Measurements from ENCODE around the gene TMOD2.
"Not testable (repeated sequence)": the region's sequence is repeated elsewhere in the genome, so short reads cannot be mapped to it uniquely, and the experiment has no call there.

Gene TMOD2

GRCh38 chr15:51781506-51781905 is 30.1 kb downstream of the TMOD2 start:
- TF ChIP-seq TAF1 (IDR thresholded peaks at IDR 0.05; ENCODE audit: low read depth, low read length) (no peak), SPI1 (IDR thresholded peaks at IDR 0.05; ENCODE audit: low read depth, low read length) (no peak), POU2F2 (IDR thresholded peaks at IDR 0.05; ENCODE audit: low read depth, low read length) (no peak), POLR2A (IDR thresholded peaks at IDR 0.05; ENCODE audit: low read depth, low read length) (no peak), PAX5 (IDR thresholded peaks at IDR 0.05; ENCODE audit: insufficient read depth, low read length, severe bottlenecking) (no peak), POLR2AphosphoS5 (IDR thresholded peaks at IDR 0.05; ENCODE audit: low read depth, low read length) (no peak)
- DNase-seq (ENCODE audit: insufficient read length, low spot score) (no peak), FAIRE-seq (no peak)

GRCh38 chr15:51782357-51782896 is 31.0 kb downstream of the TMOD2 start:
- peak; percentile 31 for FAIRE-seq
- TF ChIP-seq POLR2A (IDR thresholded peaks at IDR 0.05; ENCODE audit: low read depth, low read length) (no peak), POU2F2 (IDR thresholded peaks at IDR 0.05; ENCODE audit: low read depth, low read length) (no peak), SPI1 (IDR thresholded peaks at IDR 0.05; ENCODE audit: low read depth, low read length) (no peak)
- DNase-seq (ENCODE audit: insufficient read length, low spot score): no peak

GRCh38 chr15:51783967-51784366 is 32.6 kb downstream of the TMOD2 start:
- FAIRE-seq (no peak), DNase-seq (ENCODE audit: insufficient read length, low spot score) (no peak)
- TF ChIP-seq PAX5 (IDR thresholded peaks at IDR 0.05; ENCODE audit: insufficient read depth, low read length, severe bottlenecking) (no peak), POLR2AphosphoS5 (IDR thresholded peaks at IDR 0.05; ENCODE audit: low read depth, low read length) (no peak), SPI1 (IDR thresholded peaks at IDR 0.05; ENCODE audit: low read depth, low read length) (no peak), POU2F2 (IDR thresholded peaks at IDR 0.05; ENCODE audit: low read depth, low read length) (no peak), TAF1 (IDR thresholded peaks at IDR 0.05; ENCODE audit: low read depth, low read length) (no peak), POLR2A (IDR thresholded peaks at IDR 0.05; ENCODE audit: low read depth, low read length) (no peak)

GRCh38 chr15:51787130-51787529 is 35.7 kb downstream of the TMOD2 start:
- not testable (repeated sequence) for FAIRE-seq; DNase-seq (ENCODE audit: insufficient read length, low spot score)

- not testable (repeated sequence) for FAIRE-seq; DNase-seq (ENCODE audit: insufficient read length, low spot score)
Observed at GRCh38 chr15:51792474-51792873, 41.1 kb downstream of the TMOD2 start.

GRCh38 chr15:51793521-51794305 is 42.3 kb downstream of the TMOD2 start:
- FAIRE-seq (no peak), DNase-seq (ENCODE audit: insufficient read length, low spot score) (no peak)
- TF ChIP-seq POLR2AphosphoS5 (IDR thresholded peaks at IDR 0.05; ENCODE audit: low read depth, low read length): no peak
- no peak for TF ChIP-seq TAF1 (IDR thresholded peaks at IDR 0.05; ENCODE audit: low read depth, low read length)
- no peak for TF ChIP-seq PAX5 (IDR thresholded peaks at IDR 0.05; ENCODE audit: insufficient read depth, low read length, severe bottlenecking)
- TF ChIP-seq SPI1 (IDR thresholded peaks at IDR 0.05; ENCODE audit: low read depth, low read length): no peak
- TF ChIP-seq POU2F2 (IDR thresholded peaks at IDR 0.05; ENCODE audit: low read depth, low read length): no peak
- no peak for TF ChIP-seq POLR2A (IDR thresholded peaks at IDR 0.05; ENCODE audit: low read depth, low read length)

GRCh38 chr15:51796847-51797401 is 45.5 kb downstream of the TMOD2 start:
- no peak for TF ChIP-seq SPI1 (IDR thresholded peaks at IDR 0.05; ENCODE audit: low read depth, low read length)
- no peak for TF ChIP-seq POLR2AphosphoS5 (IDR thresholded peaks at IDR 0.05; ENCODE audit: low read depth, low read length)
- no peak for TF ChIP-seq POLR2A (IDR thresholded peaks at IDR 0.05; ENCODE audit: low read depth, low read length)
- no peak for TF ChIP-seq TAF1 (IDR thresholded peaks at IDR 0.05; ENCODE audit: low read depth, low read length)
- no peak for TF ChIP-seq PAX5 (IDR thresholded peaks at IDR 0.05; ENCODE audit: insufficient read depth, low read length, severe bottlenecking)
- no peak for TF ChIP-seq POU2F2 (IDR thresholded peaks at IDR 0.05; ENCODE audit: low read depth, low read length)
- DNase-seq (ENCODE audit: insufficient read length, low spot score) (no peak), FAIRE-seq (peak; percentile 13)

GRCh38 chr15:51798281-51798680 is 46.9 kb downstream of the TMOD2 start:
- TF ChIP-seq TAF1 (IDR thresholded peaks at IDR 0.05; ENCODE audit: low read depth, low read length): no peak
- no peak for TF ChIP-seq PAX5 (IDR thresholded peaks at IDR 0.05; ENCODE audit: insufficient read depth, low read length, severe bottlenecking)
- no peak for TF ChIP-seq SPI1 (IDR thresholded peaks at IDR 0.05; ENCODE audit: low read depth, low read length)
- TF ChIP-seq POU2F2 (IDR thresholded peaks at IDR 0.05; ENCODE audit: low read depth, low read length): no peak
- no peak for TF ChIP-seq POLR2AphosphoS5 (IDR thresholded peaks at IDR 0.05; ENCODE audit: low read depth, low read length)
- no peak for TF ChIP-seq POLR2A (IDR thresholded peaks at IDR 0.05; ENCODE audit: low read depth, low read length)
- FAIRE-seq (no peak), DNase-seq (ENCODE audit: insufficient read length, low spot score) (no peak)

GRCh38 chr15:51799282-51800252 is 48.2 kb downstream of the TMOD2 start:
- TF ChIP-seq POU2F2 (IDR thresholded peaks at IDR 0.05; ENCODE audit: low read depth, low read length): no peak
- no peak for TF ChIP-seq SPI1 (IDR thresholded peaks at IDR 0.05; ENCODE audit: low read depth, low read length)
- no peak for TF ChIP-seq POLR2AphosphoS5 (IDR thresholded peaks at IDR 0.05; ENCODE audit: low read depth, low read length)
- no peak for TF ChIP-seq PAX5 (IDR thresholded peaks at IDR 0.05; ENCODE audit: insufficient read depth, low read length, severe bottlenecking)
- no peak for TF ChIP-seq POLR2A (IDR thresholded peaks at IDR 0.05; ENCODE audit: low read depth, low read length)
- no peak for TF ChIP-seq TAF1 (IDR thresholded peaks at IDR 0.05; ENCODE audit: low read depth, low read length)
- no peak for DNase-seq (ENCODE audit: insufficient read length, low spot score)
- no peak for FAIRE-seq

All from GM12891 (cell line).